HCT116 (cell line): ENCODE results near the gene SHF. TPM values are rescaled to one million over a fixed set of nuclear protein-coding genes. Genes with fewer than 3 reads are reported as not detected.

ENCODE experiments used
- ATAC-seq: fragments of 200-7000 bp; cut with Tn5 transposase; 2 replicates; pipeline ENCODE4 v1.9.1; 2020; ENCODE audit warnings: mild to moderate bottlenecking, moderate library complexity
- BruUV-seq: library from RNA; stranded (reverse); fragments of 400-500 nt; replicated peaks from 2 replicates; lab custom pipeline; 2021; lab: Mats Ljungman, UMichigan
- CTCF ChIA-PET: fragments of 300-600 bp; sonication (Branson Sonifier 250); formaldehyde crosslinking; loops from one replicate; lab custom pipeline; 2021; ENCODE audit warnings: antibody characterized with exemption; lab: Charles Lee
- POLR2A ChIA-PET: fragments of 300-600, 350-600 bp; sonication (Branson Sonifier 250); formaldehyde crosslinking; loops from one replicate; lab custom pipeline; 2021; ENCODE audit warnings: antibody characterized with exemption; lab: Charles Lee
- RAD21 ChIA-PET, 2 experiments: fragments of 300-600 bp; sonication (Branson Sonifier 250); formaldehyde crosslinking; loops; one replicate each; lab custom pipeline; 2023; ENCODE audit warnings: low total read pairs in 2 of 2; ENCODE audit not compliant: uncharacterized antibody in 2 of 2, unreplicated experiment in 2 of 2, low non-redundant PET in 1 of 2; lab: Charles Lee
- DNase-seq: peaks from one replicate; pipeline ENCODE4 v3.0.0-alpha.2; 2010; ENCODE audit warnings: low read depth, low spot score
- H2AFZ ChIP-seq: fragments of 200-600 bp; shearing (Covaris generic), sonication (generic); 2 replicates; pipeline ENCODE4 v1.6.1; 2017; ENCODE audit warnings: low read depth, mixed run types, mixed read lengths, antibody characterized with exemption, low read length; ENCODE audit not compliant: poor library complexity, severe bottlenecking
- H3K27ac ChIP-seq: 2 replicates; pipeline ENCODE4 v1.5.1; 2012; ENCODE audit warnings: low read depth, low read length
- H3K27me3 ChIP-seq: fragments of 200-600 bp; sonication (generic); 2 replicates; pipeline ENCODE4 v1.6.1; 2016; ENCODE audit warnings: mixed run types, low read length, mixed read lengths; ENCODE audit not compliant: insufficient read depth
- H3K36me3 ChIP-seq, 2 experiments: fragments of 200-500 bp in 1 of 2; fragments of 200-600 bp in 1 of 2; sonication (Bioruptor generic) in 1 of 2; sonication (generic) in 1 of 2; 2 replicates each; pipeline versions ENCODE4 v1.5.1 to v1.6.1; 2014 to 2016; ENCODE audit warnings: low read length in 2 of 2, inconsistent platforms in 1 of 2, mixed read lengths in 1 of 2, mixed run types in 1 of 2; ENCODE audit not compliant: insufficient read depth in 2 of 2, control insufficient read depth in 1 of 2
- H3K4me1 ChIP-seq, 2 experiments: fragments of 200-600 bp in 1 of 2; sonication (generic) in 1 of 2; 2 replicates each; pipeline versions ENCODE4 v1.5.1 to v1.6.1; 2012 to 2017; ENCODE audit warnings: low read length in 2 of 2, inconsistent platforms in 1 of 2, mild to moderate bottlenecking in 1 of 2, mixed read lengths in 1 of 2, mixed run types in 1 of 2, moderate library complexity in 1 of 2; ENCODE audit not compliant: insufficient read depth in 2 of 2, control insufficient read depth in 1 of 2
- H3K4me2 ChIP-seq: fragments of 200-600 bp; sonication (generic); 2 replicates; pipeline ENCODE4 v1.6.1; 2017; ENCODE audit warnings: mixed run types, low read length, mixed read lengths
- H3K4me3 ChIP-seq, 2 experiments: fragments of 200-600 bp in 1 of 2; sonication (generic) in 1 of 2; replicated peaks in 1 of 2; 2 replicates each; pipeline ENCODE4 v1.5.1; 2011 to 2016; ENCODE audit warnings: low read length in 2 of 2, control low read depth in 1 of 2, low read depth in 1 of 2, mild to moderate bottlenecking in 1 of 2, mixed read lengths in 1 of 2, mixed run types in 1 of 2
- H3K79me2 ChIP-seq: fragments of 200-600 bp; sonication (generic); 2 replicates; pipeline ENCODE4 v1.6.1; 2017; ENCODE audit warnings: mild to moderate bottlenecking, mixed run types, low read length, moderate library complexity, mixed read lengths; ENCODE audit not compliant: insufficient read depth
- H3K9ac ChIP-seq: fragments of 200-600 bp; sonication (generic); 2 replicates; pipeline ENCODE4 v1.6.1; 2016; ENCODE audit warnings: low read length, mixed read lengths
- H3K9me2 ChIP-seq: fragments of 200-600 bp; sonication (generic), shearing (Covaris generic); 2 replicates; pipeline ENCODE4 v1.6.1; 2017; ENCODE audit warnings: mixed run types, mild to moderate bottlenecking, moderate library complexity; ENCODE audit not compliant: insufficient read depth
- H3K9me3 ChIP-seq, 2 experiments: fragments of 200-500 bp in 1 of 2; fragments of 200-600 bp in 1 of 2; sonication (Bioruptor generic) in 1 of 2; sonication (generic) in 1 of 2; 2 replicates each; pipeline ENCODE4 v1.6.1; 2014 to 2017; ENCODE audit warnings: low read length in 2 of 2, mixed read lengths in 2 of 2, inconsistent platforms in 1 of 2, low read depth in 1 of 2, mild to moderate bottlenecking in 1 of 2, mixed run types in 1 of 2, moderate library complexity in 1 of 2; ENCODE audit not compliant: control insufficient read depth in 1 of 2, insufficient read depth in 1 of 2
- H4K20me1 ChIP-seq: fragments of 200-600 bp; sonication (generic), shearing (Covaris generic); 2 replicates; pipeline ENCODE4 v1.6.1; 2017; ENCODE audit warnings: mixed run types, mild to moderate bottlenecking, moderate library complexity; ENCODE audit not compliant: insufficient read depth
- CBX3 ChIP-seq: IDR thresholded peaks from 2 replicates; pipeline ENCODE4 v1.6.1; 2012; ENCODE audit warnings: low read depth
- CEBPB ChIP-seq: IDR thresholded peaks from 2 replicates; pipeline ENCODE4 v1.6.1; 2012; ENCODE audit warnings: low read depth
- ELF1 ChIP-seq: IDR thresholded peaks from 2 replicates; pipeline ENCODE4 v1.6.1; 2012; ENCODE audit warnings: low read depth, borderline replicate concordance
- FOSL1 ChIP-seq: IDR thresholded peaks from 2 replicates; pipeline ENCODE4 v1.6.1; 2012; ENCODE audit warnings: low read depth
- JUND ChIP-seq: IDR thresholded peaks from 2 replicates; pipeline ENCODE4 v1.6.1; 2012
- POLR2A ChIP-seq: IDR thresholded peaks from 2 replicates; pipeline ENCODE4 v1.7.0; 2011; ENCODE audit warnings: borderline replicate concordance; ENCODE audit not compliant: insufficient read depth, insufficient read length; ENCODE audit errors: extremely low read depth
- RAD21 ChIP-seq: IDR thresholded peaks from 2 replicates; pipeline ENCODE4 v1.6.1; 2012; ENCODE audit warnings: low read depth, mild to moderate bottlenecking
- SRF ChIP-seq: IDR thresholded peaks from 2 replicates; pipeline ENCODE4 v1.6.1; 2012; ENCODE audit warnings: low read depth
- intact Hi-C: fragments of 100-400 bp; cut with micrococcal nuclease; formaldehyde crosslinking; loops from 2 replicates; pipeline ENCODE4 v1.10.0; 2022
- total RNA-seq: library from RNA; stranded (reverse); gene quantifications from one replicate; pipeline ENCODE4 v1.2.1, GENCODE V29; 2021; ENCODE audit not compliant: unreplicated experiment
- TF ChIP-seq, protein P1 (sequence below): IDR thresholded peaks from 2 replicates; pipeline ENCODE4 v1.6.1; 2011; ENCODE audit warnings: mild to moderate bottlenecking, low read length, moderate library complexity; ENCODE audit not compliant: insufficient replicate concordance; ENCODE audit errors: extremely low read depth
- TF ChIP-seq, protein P2 (sequence below): IDR thresholded peaks from 2 replicates; pipeline ENCODE4 v1.6.1; 2012
- TF ChIP-seq, protein P3 (sequence below), 3 experiments: fragments of 200-600 bp in 1 of 3; sonication (generic) in 1 of 3; IDR thresholded peaks in 2 of 3; conservative IDR thresholded peaks in 1 of 3; 2 replicates each; pipeline ENCODE4 v1.5.1; 2012 to 2017; ENCODE audit warnings: low read depth in 2 of 3, low read length in 2 of 3, antibody characterized with exemption in 1 of 3, borderline replicate concordance in 1 of 3, control low read depth in 1 of 3, mild to moderate bottlenecking in 1 of 3, mixed read lengths in 1 of 3, mixed run types in 1 of 3, moderate library complexity in 1 of 3; ENCODE audit not compliant: insufficient read depth in 1 of 3

The SHF gene
- total RNA-seq, 1 experiment from 2014 or later, result 2.6 TPM

DNA sequence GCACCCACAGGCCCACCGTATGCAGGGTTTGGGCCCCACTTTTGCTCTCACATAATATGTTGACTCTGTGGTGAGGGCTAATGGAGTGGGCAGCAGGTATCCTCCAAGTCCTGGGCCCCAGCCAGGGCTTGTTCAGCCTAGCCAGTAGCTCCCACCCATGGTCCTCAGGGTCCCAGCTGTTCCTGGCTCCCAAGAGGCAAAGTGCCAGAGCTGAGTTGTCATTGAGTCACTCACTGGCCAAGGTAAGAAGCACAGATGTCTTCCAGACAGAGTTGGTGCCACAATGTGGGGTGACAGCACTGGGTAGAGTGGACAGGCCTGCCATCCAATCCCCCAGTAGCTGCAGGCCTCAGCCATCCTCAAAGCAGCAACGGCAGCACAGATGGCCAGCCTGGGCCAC, 4.3 kb downstream of the SHF start:
- Histone ChIP-seq H2AFZ (no peak overlapping the region), H3K9me3 (no peaks in the 10 kb centered on the region), H3K27ac (no peak overlapping the region), H3K36me3 (no peaks in the 10 kb centered on the region), H3K9me2 (no peaks in the 10 kb centered on the region), H3K4me1 (peaks cover 12 to 45% of the 10 kb centered on the region in 2 experiments), H3K9ac (no peak overlapping the region), H3K79me2 (no peaks in the 10 kb centered on the region), H3K4me3 (no peak overlapping the region), H4K20me1 (no peaks in the 10 kb centered on the region)
- ChIA-PET CTCF (interaction anchor here (0.7 to 1.0 kb wide), 2 partner anchors 15 to 20 kb away, joined by 3 read pairs; no protein-coding TSS in a partner anchor), POLR2A (no interaction called here), RAD21 (no interaction called here)
- DNase-seq (no peak), ATAC-seq (no peak)
- intact Hi-C loops, result no loop called here
- BruUV-seq, result no TSS peak
- TF ChIP-seq SRF (no peak), JUND (no peak), RAD21 (no peak), CBX3 (no peak), ELF1 (no peak), POLR2A (no peak), FOSL1 (no peak), CEBPB (no peak)
- TF ChIP-seq, protein P1, sequence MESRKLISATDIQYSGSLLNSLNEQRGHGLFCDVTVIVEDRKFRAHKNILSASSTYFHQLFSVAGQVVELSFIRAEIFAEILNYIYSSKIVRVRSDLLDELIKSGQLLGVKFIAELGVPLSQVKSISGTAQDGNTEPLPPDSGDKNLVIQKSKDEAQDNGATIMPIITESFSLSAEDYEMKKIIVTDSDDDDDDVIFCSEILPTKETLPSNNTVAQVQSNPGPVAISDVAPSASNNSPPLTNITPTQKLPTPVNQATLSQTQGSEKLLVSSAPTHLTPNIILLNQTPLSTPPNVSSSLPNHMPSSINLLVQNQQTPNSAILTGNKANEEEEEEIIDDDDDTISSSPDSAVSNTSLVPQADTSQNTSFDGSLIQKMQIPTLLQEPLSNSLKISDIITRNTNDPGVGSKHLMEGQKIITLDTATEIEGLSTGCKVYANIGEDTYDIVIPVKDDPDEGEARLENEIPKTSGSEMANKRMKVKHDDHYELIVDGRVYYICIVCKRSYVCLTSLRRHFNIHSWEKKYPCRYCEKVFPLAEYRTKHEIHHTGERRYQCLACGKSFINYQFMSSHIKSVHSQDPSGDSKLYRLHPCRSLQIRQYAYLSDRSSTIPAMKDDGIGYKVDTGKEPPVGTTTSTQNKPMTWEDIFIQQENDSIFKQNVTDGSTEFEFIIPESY, result no peak
- TF ChIP-seq, protein P2, sequence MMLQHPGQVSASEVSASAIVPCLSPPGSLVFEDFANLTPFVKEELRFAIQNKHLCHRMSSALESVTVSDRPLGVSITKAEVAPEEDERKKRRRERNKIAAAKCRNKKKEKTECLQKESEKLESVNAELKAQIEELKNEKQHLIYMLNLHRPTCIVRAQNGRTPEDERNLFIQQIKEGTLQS, result no peak
- TF ChIP-seq, protein P3, sequence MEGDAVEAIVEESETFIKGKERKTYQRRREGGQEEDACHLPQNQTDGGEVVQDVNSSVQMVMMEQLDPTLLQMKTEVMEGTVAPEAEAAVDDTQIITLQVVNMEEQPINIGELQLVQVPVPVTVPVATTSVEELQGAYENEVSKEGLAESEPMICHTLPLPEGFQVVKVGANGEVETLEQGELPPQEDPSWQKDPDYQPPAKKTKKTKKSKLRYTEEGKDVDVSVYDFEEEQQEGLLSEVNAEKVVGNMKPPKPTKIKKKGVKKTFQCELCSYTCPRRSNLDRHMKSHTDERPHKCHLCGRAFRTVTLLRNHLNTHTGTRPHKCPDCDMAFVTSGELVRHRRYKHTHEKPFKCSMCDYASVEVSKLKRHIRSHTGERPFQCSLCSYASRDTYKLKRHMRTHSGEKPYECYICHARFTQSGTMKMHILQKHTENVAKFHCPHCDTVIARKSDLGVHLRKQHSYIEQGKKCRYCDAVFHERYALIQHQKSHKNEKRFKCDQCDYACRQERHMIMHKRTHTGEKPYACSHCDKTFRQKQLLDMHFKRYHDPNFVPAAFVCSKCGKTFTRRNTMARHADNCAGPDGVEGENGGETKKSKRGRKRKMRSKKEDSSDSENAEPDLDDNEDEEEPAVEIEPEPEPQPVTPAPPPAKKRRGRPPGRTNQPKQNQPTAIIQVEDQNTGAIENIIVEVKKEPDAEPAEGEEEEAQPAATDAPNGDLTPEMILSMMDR (IDR thresholded peaks at IDR 0.05 in 2 of 3, conservative IDR thresholded peaks at IDR 0.05 in 1 of 3; ENCODE audit: borderline replicate concordance in 1 of 3, insufficient read depth in 1 of 3, low read depth in 2 of 3, low read length in 2 of 3), result no peak
- TF ChIP-seq, all 23 proteins: peak for 0
- H3K4me2 ChIP-seq, result peak overlapping the region; percentile 47
- no peaks in the 10 kb centered on the region for H3K27me3 ChIP-seq
